Fibroblast of skin of back (primary cell): ENCODE results near the gene CEL.
A peak's percentile ranks its signal among the peaks of the same experiment; 100 is the strongest.

Source experiments
- DNase-seq: peaks from one replicate; pipeline ENCODE4 v3.0.0-alpha.2; 2013

Gene CEL

DNA sequence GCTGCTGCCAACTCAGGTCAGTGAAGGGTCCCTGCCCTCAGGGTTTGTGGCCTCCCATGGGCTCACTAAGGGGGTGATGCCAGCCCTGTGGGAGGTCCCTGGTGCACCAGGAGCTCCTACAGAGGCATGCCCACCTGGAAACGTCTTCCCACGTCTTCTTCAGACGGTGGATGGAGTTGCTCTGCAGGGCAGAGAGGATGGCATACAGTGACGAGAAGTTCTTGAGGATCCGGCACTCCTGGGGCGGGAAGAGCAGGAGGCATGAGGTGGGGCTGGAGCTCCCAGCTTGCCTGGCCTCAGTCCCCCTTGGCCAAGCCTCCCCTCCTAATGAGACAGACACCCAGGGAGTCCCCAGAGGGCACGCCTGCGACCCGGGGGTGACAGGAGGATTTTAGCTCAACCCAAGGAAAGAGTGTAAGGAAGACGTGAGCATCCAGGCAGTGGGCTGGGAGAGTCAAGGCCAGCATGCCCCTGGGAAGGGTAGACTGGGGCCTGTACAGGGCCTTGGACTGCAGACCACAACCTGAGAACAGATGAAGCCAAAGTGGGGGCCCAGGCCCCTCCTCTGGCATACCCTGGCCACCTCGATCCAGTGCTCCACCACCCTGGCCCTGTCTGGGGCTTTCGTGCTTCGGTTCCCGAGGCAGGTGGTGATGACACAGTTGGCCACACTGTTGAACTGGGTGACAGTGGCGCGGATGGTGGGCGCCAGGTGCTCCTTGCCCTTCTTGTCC lies 44.9 kb downstream of the CEL start:
- no peak for DNase-seq

DNA sequence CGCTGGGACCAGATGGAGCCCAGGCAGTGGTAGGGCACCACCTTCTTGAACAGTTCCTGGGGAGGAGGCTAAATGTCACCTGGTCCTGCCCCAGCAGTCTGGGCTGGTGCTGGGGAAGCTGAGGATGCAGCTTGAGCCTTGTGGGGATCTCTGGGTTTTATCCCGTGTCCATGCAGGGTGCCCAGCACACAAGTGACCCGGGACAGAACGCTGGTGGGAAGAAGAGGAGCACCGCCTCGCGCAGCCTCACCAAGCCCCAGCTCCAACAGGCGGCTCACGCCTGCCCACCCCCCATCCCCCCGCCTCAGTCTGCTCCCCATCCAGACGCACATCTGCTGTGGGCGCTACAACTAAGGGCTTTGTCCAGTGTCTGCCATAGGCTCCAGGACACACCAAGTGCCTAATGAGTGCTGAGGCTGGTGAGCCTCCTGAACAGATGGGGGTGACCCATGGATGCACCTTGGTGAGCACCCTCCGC lies 45.5 kb downstream of the CEL start:
- DNase-seq = no peak

DNA sequence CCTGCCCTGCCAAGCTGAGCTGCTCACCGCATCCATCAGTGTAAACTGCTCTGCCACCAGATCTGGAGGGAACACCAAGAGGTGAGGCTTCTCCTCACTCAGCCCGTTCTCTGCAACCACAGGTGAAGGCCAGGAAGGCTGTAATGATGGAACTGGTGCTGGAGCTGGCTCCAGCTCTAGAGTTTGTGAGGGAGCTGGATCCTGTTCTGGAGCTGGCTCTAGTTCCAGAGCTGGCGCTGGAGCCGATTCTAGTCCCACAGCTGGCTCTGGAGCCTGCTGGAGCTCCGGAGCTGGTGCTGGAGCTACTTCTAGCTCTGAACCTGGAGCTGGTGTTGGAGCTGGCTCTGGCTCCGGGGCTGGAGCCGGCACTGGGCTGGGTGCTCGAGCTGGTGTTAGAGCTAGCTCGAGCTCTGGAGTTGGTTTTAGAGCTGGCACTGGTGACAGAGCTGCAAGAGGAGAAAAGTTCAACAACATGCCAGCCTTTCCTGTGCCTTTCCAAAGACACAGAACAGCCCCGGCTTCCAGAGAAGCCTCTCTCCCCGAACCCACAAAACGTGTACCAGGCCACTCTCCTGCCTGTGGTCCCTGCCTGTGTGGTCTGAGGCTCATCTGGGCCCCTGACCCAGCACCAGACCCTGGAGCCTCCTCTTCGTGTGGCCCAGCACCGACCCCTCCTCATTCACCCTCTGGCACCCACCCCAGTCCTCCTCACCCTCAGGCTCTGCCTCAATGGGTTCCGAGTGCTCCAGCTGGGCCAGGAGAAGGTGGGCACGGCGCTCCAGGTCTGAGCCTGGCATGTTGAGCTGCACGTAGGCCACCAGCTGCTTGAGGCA lies 46.4 kb downstream of the CEL start:
- DNase-seq = no peak

- DNase-seq = no peak
Measured at GRCh38 chr9:133108794-133109641, 47.2 kb downstream of the CEL start.

DNA sequence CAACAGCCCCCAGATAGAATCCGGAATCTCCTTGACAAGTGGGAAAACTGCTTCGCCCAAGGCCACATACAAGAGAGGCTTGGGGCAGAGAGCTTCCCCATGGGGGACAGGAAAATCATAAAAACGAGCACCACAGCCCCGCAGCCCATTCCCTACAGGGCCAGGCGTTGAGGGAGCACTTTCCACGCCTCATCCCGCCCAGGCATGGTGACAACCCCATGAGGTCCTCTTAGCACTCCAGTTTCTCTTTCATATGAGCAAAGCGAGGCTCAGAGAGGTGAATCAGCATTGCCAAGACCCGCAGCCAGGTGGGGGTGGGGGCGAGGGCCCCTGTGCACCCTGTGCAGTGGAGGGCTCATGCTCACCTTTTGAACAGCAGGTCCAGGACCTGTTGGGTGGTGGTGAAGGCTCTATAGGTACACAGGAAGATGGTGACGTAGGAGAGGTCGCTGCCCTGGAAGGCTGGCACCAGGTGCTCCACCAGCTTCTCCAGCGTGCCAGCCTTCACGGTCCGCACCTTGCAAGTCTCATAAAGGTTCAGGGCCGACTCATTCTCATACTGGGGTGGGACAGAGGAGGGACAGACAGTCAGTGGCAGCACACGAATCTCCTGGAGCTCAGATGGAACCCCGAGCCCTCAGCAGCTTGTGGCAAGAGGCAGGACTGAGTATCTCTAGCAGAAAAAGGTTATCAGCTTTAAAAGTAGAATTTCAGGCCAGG lies 48.3 kb downstream of the CEL start:
- no peak for DNase-seq

DNA sequence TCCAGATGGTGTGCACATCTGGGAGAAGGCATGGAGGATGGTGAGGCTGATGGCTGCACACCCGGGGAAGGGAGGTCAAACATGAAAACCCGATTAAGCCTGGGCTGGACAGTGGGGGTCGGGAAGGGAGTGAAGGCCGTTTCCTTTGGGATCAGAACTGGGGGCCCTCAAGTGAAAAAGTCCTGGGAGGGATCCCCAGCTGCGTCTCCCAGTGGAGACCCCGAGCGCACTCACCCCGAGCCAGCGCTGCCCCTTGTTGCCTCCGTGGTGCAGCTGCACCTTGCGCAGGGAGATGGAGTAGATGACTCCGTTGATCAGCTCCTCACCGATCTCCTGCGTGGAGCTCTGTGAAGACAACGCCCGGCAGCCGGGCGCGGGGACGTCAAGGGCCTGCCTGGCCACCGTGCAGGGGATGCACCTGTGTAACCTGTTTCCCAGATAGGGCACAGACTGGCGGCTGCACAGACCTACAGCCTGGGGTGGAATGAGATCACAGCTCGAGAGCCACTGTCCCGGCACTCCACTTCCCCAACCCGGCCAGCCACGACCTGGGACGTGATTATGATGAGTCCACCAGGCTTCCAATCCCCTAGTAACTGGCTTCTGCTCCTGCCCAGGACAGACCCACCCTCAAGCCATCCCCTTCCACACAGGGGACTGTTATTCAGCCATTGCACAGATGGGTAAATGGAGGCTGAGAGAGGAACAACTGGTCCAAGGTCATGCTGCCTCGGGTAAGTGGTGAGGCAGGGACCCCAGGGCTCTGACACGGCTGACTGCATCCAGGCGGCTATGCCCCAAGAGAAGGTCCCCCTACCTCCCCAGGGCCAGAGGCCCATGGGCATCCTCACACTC lies 50.3 kb downstream of the CEL start:
- no peak for DNase-seq

- DNase-seq = no peak
Measured at GRCh38 chr9:133112663-133113026, 50.9 kb downstream of the CEL start.

- DNase-seq = no peak
Measured at GRCh38 chr9:133113163-133113948, 51.6 kb downstream of the CEL start.

- peak; percentile 42 for DNase-seq
Measured at GRCh38 chr9:133113949-133114885, 52.4 kb downstream of the CEL start.

DNA sequence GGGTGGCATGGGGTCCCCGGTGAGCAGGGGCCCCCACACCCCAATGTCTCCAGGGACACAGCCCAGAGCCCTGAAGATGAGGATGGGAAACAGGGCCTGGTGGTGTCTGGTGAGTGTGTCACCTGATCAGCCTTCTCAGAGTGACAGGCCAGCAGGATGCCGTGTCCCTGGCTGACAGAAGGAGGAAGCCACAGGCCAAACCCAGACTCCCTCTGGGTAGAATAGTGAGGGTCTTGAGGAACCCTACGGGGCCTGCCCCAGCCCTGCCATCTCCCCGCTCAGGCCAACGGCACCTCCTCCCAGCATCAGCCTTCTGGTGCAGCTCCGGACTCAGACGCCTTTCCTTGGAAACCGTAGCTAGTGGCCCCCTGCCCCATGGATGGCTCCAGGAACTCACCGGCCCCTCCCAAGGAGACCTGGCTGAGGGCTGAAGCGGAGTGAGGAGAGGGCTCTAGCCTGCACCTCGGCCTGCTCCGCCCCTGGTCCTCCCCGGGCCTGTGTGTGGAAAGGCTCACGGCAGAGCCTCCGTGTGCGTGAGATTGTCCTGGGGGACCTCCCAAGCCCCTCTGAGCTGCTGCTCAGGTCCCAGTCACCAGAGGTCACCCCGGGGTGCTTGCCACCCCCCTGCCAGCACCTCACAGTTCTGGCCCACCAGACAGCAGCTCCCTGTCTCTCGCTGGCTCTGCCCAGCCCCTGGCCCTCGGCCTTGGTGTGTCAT lies 53.3 kb downstream of the CEL start:
- no peak for DNase-seq

DNA sequence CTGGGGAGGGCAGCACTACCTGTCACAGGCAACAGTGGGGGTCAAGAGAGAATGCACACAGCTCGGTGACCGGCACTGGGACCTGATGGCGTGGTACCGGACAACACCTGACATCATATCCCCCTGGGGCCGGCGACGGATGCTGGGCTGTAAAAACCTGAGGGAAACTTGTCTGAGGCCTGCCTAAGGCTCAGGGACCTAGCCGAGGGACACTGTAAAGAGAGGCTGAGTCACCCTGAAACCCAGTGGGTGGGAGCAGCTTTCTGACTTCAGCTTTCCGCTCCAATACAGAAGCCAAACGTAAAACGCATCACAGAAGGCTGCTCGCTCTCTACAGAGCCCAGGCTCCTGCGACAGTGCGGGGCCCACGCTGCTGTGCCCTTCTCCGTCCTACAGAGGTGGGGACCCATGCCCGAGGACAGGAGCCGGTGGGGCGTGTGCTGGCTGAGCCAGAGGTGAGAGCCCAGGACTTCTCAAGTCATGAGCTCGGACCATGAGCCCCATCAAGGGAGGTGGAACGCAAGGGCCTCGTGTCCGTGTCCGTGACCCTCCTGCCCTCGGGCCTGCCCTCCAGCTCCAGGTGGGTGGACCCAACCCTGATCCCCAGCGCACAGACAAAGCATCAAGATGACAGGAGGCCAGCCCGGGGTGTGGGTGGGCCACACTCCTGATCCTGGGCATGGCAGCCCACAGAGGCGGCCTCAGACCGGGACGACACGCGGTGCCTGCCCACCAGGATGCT lies 54.0 kb downstream of the CEL start:
- DNase-seq = peak; percentile 62

GRCh38 chr9:133116346-133117231 lies 54.8 kb downstream of the CEL start:
- no peak for DNase-seq

- no peak for DNase-seq
Measured at GRCh38 chr9:133117271-133118178, 55.7 kb downstream of the CEL start.

DNA sequence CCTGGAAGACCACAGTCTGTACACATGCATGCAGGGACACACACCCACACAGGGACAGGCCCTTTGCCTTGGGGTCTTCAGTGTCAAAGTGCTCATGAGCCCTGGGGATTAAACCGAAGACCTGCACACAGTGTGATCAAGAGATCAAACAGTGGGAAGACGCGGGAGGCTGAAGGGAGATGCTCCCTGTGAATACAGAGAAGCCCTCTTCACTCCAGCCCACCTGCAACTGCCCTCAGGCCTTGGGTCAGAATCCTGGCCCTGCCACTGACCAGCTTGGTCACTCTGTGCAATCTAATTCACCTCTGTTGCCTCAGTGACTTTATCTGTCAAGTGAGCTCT lies 56.4 kb downstream of the CEL start:
- no peak for DNase-seq

DNA sequence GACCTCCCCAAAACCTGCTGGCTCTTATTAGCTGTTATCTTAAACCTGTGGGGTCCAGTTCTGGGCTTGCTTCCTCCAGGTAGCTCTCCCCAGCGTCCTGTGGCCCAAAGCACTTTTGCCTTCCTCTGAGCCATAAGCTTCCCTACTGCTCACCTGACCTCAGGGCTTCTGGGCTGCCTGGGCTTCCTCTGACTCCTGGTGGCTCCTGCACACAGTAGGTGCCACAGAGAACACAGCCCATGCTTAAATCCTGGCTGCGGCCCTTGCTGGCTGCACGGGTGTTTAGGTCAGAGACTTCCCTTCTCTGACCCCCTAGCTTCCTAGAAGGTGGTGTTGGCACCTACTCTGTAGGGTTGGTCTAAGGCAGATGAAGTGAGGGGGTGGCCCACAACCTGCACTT lies 56.8 kb downstream of the CEL start:
- DNase-seq = no peak
